GM12875 (cell line): ENCODE measurements around the gene WDR70.
"Not testable (repeated sequence)": the region's sequence is repeated elsewhere in the genome, so short reads cannot be mapped to it uniquely, and the experiment has no call there.

Source experiments
- H3K4me3 ChIP-seq: one replicate; pipeline ENCODE4 v1.5.1; 2011; ENCODE audit warnings: low read depth, low read length, control low read depth
- CTCF ChIP-seq: IDR thresholded peaks from 2 replicates; pipeline ENCODE4 v1.5.1; 2011; ENCODE audit warnings: low read depth, mild to moderate bottlenecking, control low read depth, inconsistent platforms, low read length, moderate library complexity, borderline replicate concordance; ENCODE audit not compliant: insufficient read depth

The WDR70 gene

GRCh38 chr5:37604290-37604689 is 225.2 kb downstream of the WDR70 start:
- TF ChIP-seq CTCF, result no peak
- H3K4me3 ChIP-seq, result no peak overlapping the region

- no peak for TF ChIP-seq CTCF
These were observed 227.0 kb downstream of the WDR70 start for GRCh38 chr5:37606148-37606547.

GRCh38 chr5:37606632-37607248 is 227.6 kb downstream of the WDR70 start:
- no peak for TF ChIP-seq CTCF
- H3K4me3 ChIP-seq, result no peak overlapping the region

More at GRCh38 chr5:37606148-37606547, 227.0 kb downstream of the WDR70 start:
- no peak overlapping the region for H3K4me3 ChIP-seq

- TF ChIP-seq CTCF, result no peak
- no peak overlapping the region for H3K4me3 ChIP-seq
These were observed 236.1 kb downstream of the WDR70 start for GRCh38 chr5:37615184-37615583.

- TF ChIP-seq CTCF, result no peak
- H3K4me3 ChIP-seq, result no peak overlapping the region
These were observed 240.2 kb downstream of the WDR70 start for GRCh38 chr5:37619353-37619752.

GRCh38 chr5:37622354-37622753 is 243.2 kb downstream of the WDR70 start:
- not testable (repeated sequence) for H3K4me3 ChIP-seq

GRCh38 chr5:37626266-37626665 is 247.1 kb downstream of the WDR70 start:
- no peak overlapping the region for H3K4me3 ChIP-seq
- no peak for TF ChIP-seq CTCF

GRCh38 chr5:37628876-37629275 is 249.8 kb downstream of the WDR70 start:
- H3K4me3 ChIP-seq, result no peak overlapping the region
- TF ChIP-seq CTCF, result no peak
